Transverse colon (tissue), 3 donors: ENCODE data around the gene VSIG2.

Experiments used
- EP300 ChIP-seq: sonication (generic); formaldehyde crosslinking; IDR thresholded peaks from one replicate; pipeline ENCODE4 v1.6.1; 2017; ENCODE audit warnings: antibody characterized with exemption, low read depth
- POLR2A ChIP-seq: fragments of 450-650 bp; IDR thresholded peaks from one replicate; pipeline ENCODE4 v1.6.1; 2016; ENCODE audit warnings: antibody characterized with exemption, mild to moderate bottlenecking, moderate library complexity
- TF ChIP-seq, protein P1 (sequence below), 5 experiments: fragments of 200-600 bp in 3 of 5; fragments of 450-650 bp in 2 of 5; sonication (generic) in 3 of 5; IDR thresholded peaks; 1 replicate in 2 of 5; 2 replicates in 3 of 5; pipeline ENCODE4 v1.5.1; 2016 to 2017; ENCODE audit warnings: antibody characterized with exemption in 5 of 5, inconsistent platforms in 3 of 5, mild to moderate bottlenecking in 2 of 5, moderate library complexity in 1 of 5

DNA sequence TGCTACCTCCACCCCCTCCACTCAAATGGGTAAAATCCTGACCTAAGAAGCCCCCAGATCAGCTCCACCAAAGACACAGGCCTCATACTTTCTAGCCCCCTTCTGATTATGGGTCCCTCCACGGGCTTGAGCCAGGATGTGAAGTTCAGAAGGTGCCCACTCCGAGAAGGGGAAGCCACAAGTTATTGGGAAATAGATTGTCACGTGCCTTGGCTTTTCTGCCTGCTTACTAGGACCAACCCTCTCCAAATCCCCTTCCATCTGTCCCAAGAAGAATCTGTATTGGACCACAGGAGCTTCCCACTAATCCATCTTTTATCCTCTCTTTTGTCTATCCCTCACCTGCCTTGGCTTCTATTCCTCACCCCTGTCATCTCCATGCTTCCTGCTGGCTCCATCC lies 15.3 kb downstream of the VSIG2 start:
- TF ChIP-seq POLR2A: no peak
- TF ChIP-seq, protein P1, sequence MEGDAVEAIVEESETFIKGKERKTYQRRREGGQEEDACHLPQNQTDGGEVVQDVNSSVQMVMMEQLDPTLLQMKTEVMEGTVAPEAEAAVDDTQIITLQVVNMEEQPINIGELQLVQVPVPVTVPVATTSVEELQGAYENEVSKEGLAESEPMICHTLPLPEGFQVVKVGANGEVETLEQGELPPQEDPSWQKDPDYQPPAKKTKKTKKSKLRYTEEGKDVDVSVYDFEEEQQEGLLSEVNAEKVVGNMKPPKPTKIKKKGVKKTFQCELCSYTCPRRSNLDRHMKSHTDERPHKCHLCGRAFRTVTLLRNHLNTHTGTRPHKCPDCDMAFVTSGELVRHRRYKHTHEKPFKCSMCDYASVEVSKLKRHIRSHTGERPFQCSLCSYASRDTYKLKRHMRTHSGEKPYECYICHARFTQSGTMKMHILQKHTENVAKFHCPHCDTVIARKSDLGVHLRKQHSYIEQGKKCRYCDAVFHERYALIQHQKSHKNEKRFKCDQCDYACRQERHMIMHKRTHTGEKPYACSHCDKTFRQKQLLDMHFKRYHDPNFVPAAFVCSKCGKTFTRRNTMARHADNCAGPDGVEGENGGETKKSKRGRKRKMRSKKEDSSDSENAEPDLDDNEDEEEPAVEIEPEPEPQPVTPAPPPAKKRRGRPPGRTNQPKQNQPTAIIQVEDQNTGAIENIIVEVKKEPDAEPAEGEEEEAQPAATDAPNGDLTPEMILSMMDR (IDR thresholded peaks at IDR 0.05): no peak
- TF ChIP-seq EP300: no peak
